ENCODE data around the gene DYNLT5. TPM values are rescaled to one million over a fixed set of nuclear protein-coding genes. Genes with fewer than 3 reads are reported as not detected.

Gene DYNLT5
- total and polyA plus RNA-seq, 5 donors, result 0.65 to 1.5 (median 1.1) TPM

DNA sequence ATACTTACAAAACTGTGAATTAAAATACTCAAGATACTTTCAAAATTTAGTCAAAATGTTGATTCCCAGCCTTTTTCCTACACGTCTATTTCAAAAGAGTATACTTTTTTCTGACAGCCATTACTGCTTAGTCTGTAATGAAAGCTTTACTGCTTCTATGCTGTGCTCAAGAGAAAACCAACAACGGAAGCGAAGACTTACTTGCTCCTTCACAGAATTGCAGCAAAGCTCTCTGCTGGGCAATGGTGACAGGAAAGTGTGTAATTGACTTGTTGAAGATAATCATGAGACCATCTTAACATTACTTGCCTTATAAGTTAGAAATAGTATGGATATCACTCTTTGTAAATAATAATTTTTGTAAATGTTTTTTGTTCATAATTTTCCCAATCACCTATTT, 1.7 kb upstream of the DYNLT5 start:
- intact Hi-C loops (cut with DNase I), result no loop called here
- no peak overlapping the region for H3K4me3 ChIP-seq (ENCODE audit: low read length)
- no peaks in the 10 kb centered on the region for H3K27me3 ChIP-seq (ENCODE audit: control insufficient read depth, insufficient read depth)
- ATAC-seq (no peak), DNase-seq (no peak)
- no peaks in the 10 kb centered on the region for H3K9me3 ChIP-seq (ENCODE audit: control insufficient read depth, low read length)
- WGBS, result 77% methylated on average over 3 of the region's 3 CpGs
- H3K27ac ChIP-seq (ENCODE audit: low read length), result no peak overlapping the region
- peaks cover 2% of the 10 kb centered on the region for H3K4me1 ChIP-seq (ENCODE audit: control insufficient read depth, insufficient read depth, low read length)

DNA sequence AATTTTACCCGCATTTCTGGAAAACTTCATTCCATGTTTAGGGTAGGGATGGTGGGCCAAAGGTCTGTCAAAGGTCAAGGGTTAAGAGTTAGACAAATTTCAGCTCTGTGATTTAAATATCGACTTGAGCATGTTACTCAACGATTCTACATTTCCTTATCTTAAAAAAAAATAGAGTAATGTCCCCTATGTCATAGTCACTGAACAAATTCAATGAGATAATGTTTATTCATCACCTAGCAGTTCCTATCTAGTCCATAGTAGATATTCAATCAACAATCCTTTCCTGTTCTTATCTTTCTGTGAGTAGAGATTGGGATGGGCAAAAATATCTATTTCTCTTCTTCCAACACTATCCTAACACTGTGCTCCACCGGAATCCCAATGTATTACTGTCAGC, 1.1 kb upstream of the DYNLT5 start:
- intact Hi-C loops (cut with DNase I), result no loop called here
- ATAC-seq, result no peak
- H3K4me3 ChIP-seq (ENCODE audit: low read length), result no peak overlapping the region

DNA sequence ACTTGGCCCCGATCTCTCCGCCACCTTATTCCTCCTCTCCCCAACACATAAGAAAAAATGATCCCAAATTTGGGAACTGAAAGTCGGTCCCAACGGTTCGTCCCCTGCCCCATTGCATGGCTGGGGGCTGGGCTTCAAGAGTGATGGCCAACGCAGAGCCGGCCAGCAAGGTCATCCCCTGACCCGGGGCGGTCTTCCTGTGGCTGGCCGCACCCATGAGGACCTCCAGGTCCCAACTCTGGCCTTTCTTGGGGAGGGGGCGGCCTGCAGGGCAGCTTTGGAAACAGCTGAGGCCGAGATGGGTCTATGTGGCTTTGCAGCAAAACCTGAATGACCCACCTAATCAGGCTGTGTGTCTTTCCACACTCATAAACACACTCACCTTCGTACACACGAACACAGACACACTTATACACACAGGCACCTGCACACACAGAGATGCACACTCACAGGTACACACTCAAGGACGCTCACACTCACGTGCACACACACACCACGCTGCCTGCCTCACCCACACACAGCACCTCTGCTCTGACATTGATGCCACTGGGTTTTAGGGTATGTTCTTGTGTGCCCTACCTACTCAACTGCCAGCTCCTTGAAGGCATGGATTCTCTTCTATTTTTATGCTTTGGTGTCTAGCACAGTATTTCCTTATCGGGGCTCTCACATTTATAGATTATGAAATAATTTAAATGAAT, 562 bp downstream of the DYNLT5 start:
- DNase-seq (peak in 2 of 3 donors; percentile 22 to 52), ATAC-seq (peak; percentile 52 to 58)
- H3K27me3 ChIP-seq (ENCODE audit: control insufficient read depth, insufficient read depth), result no peaks in the 10 kb centered on the region
- 43% methylated on average over 18 of the region's 18 CpGs for WGBS
- peak overlapping the region; percentile 53 for H3K4me3 ChIP-seq (ENCODE audit: low read length)
- peak overlapping the region; percentile 16 for H3K27ac ChIP-seq (ENCODE audit: low read length)
- peaks cover 2% of the 10 kb centered on the region for H3K4me1 ChIP-seq (ENCODE audit: control insufficient read depth, insufficient read depth, low read length)
- intact Hi-C loops (cut with DNase I), result no loop called here
- H3K9me3 ChIP-seq (ENCODE audit: control insufficient read depth, low read length), result no peaks in the 10 kb centered on the region

More for the DNA sequence above, 1.1 kb upstream of the DYNLT5 start:
- no peak for DNase-seq
- WGBS, result 77% methylated on average over 4 of the region's 4 CpGs
- no peaks in the 10 kb centered on the region for H3K9me3 ChIP-seq (ENCODE audit: control insufficient read depth, low read length)
- H3K27ac ChIP-seq (ENCODE audit: low read length), result no peak overlapping the region
- H3K4me1 ChIP-seq (ENCODE audit: control insufficient read depth, insufficient read depth, low read length), result peaks cover 2% of the 10 kb centered on the region
- H3K27me3 ChIP-seq (ENCODE audit: control insufficient read depth, insufficient read depth), result no peaks in the 10 kb centered on the region

DNA sequence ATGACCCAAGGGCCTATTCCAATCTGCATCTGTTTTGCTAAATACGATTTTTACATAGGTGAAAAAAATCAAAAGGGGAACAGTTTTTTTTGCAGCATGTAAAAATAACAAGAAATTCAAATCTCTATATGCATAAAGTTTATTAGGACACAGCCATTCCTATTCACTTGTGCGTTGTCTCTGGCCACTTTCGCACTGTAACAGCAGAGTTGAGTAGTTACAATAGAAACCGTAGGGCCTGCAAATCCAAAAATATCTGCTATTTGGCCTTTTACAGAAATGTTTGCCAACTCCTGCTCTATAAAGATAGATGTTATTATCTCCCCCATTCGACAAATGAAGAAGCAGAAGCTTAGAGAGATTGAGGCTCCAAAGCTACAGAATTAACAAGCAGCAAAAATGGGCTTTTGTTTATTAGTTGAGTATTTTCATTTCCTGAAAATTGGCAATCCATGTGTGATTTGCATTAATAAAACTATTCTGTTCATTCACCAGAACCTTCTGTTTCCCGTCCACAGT, 5.5 kb downstream of the DYNLT5 start:
- no peak overlapping the region for H3K4me3 ChIP-seq (ENCODE audit: low read length)
- H3K27me3 ChIP-seq (ENCODE audit: control insufficient read depth, insufficient read depth), result no peaks in the 10 kb centered on the region
- peaks cover 4% of the 10 kb centered on the region for H3K4me1 ChIP-seq (ENCODE audit: control insufficient read depth, insufficient read depth, low read length)
- WGBS, result 40% methylated on average over 6 of the region's 6 CpGs
- no peaks in the 10 kb centered on the region for H3K9me3 ChIP-seq (ENCODE audit: control insufficient read depth, low read length)
- intact Hi-C loops (cut with DNase I), result no loop called here
- DNase-seq (no peak), ATAC-seq (no peak)
- no peak overlapping the region for H3K27ac ChIP-seq (ENCODE audit: low read length)

DNA sequence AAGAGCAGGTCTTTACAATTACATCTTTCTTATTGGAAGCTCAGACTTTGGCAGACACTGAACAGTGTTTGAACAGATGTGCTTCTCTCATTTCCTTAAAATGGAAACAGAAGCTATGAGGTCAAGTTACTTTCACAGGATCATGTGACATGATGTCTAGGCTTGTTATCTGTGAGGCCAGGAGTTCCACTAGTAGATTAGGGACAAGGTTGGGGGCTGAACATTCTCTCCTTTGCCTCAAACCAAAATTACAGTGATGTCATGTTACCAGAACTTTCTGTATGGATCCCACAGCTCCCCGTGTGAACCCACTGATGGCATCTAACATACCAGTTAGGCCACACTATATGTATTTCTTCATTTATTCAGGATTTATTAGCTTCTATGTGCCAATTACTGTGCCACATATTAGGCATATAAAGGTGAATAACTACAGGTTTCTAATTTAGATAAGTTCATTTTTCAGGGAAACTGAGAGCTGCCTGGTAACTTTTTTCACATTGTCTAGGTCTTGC, 6.0 kb downstream of the DYNLT5 start:
- Histone ChIP-seq H3K4me3 (ENCODE audit: low read length) (no peak overlapping the region), H3K27me3 (ENCODE audit: control insufficient read depth, insufficient read depth) (no peaks in the 10 kb centered on the region), H3K4me1 (ENCODE audit: control insufficient read depth, insufficient read depth, low read length) (peaks cover 2% of the 10 kb centered on the region), H3K27ac (ENCODE audit: low read length) (no peak overlapping the region), H3K9me3 (ENCODE audit: control insufficient read depth, low read length) (no peaks in the 10 kb centered on the region)
- ATAC-seq (no peak), DNase-seq (no peak)
- intact Hi-C loops (cut with DNase I), result no loop called here
- WGBS, result 62% methylated on average over 1 of the region's 1 CpG

DNA sequence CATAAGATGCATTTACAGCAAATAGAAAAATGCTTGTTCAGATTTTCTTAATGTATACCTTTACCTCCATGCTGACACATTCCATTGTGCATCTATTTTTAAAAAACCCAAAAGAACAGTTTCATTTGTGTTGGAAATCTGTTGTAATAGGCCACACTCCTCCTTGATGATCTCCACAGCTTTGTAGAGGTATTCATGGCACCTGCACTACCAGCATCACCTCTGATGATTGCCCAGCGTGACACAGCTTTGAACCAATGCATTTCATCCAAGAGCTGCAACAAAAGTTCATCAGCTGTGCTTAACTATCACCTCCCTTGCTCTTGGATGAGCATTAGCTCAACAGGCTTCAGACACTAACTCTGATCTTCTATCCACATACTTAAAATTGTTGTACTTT, 8.2 kb downstream of the DYNLT5 start:
- 98% methylated on average over 1 of the region's 1 CpG for WGBS
- Histone ChIP-seq H3K27me3 (ENCODE audit: control insufficient read depth, insufficient read depth) (no peaks in the 10 kb centered on the region), H3K4me3 (ENCODE audit: low read length) (no peak overlapping the region), H3K9me3 (ENCODE audit: control insufficient read depth, low read length) (no peaks in the 10 kb centered on the region), H3K27ac (ENCODE audit: low read length) (no peak overlapping the region), H3K4me1 (ENCODE audit: control insufficient read depth, insufficient read depth, low read length) (peaks cover 2% of the 10 kb centered on the region)
- intact Hi-C loops (cut with DNase I), result loop anchor here in 3 of 4 donors (10.0 kb wide), 2 partner anchors 384 to 394 kb away; no protein-coding TSS in a partner anchor
- ATAC-seq (no peak), DNase-seq (no peak)

DNA sequence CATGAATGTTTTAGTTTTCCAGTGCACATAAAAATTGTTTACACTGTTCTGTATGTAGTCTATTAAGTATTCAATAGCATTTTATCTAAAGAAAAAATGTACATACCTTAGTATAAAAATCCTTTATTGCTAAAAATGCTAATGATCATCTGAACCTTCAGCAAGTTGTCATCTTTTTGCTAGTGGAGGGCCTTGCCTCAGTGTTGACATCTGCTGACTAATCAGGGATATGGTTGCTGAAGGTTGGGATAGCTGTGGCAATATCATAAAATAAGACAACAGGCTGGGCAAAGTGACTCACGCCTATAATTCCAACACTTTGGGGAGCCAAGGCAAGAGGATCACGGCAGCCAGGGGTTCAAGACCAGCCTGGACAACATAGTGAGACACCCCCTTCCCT, 9.0 kb downstream of the DYNLT5 start:
- ATAC-seq, result no peak
- intact Hi-C loops (cut with DNase I), result loop anchor here in 3 of 4 donors (10.0 kb wide), 2 partner anchors 384 to 394 kb away; no protein-coding TSS in a partner anchor
- no peak for DNase-seq
- 87% methylated on average over 2 of the region's 2 CpGs for WGBS
- H3K4me3 ChIP-seq (ENCODE audit: low read length), result no peak overlapping the region
- H3K27me3 ChIP-seq (ENCODE audit: control insufficient read depth, insufficient read depth), result no peaks in the 10 kb centered on the region
- no peaks in the 10 kb centered on the region for H3K9me3 ChIP-seq (ENCODE audit: control insufficient read depth, low read length)
- no peak overlapping the region for H3K27ac ChIP-seq (ENCODE audit: low read length)
- peaks cover 2% of the 10 kb centered on the region for H3K4me1 ChIP-seq (ENCODE audit: control insufficient read depth, insufficient read depth, low read length)

DNA sequence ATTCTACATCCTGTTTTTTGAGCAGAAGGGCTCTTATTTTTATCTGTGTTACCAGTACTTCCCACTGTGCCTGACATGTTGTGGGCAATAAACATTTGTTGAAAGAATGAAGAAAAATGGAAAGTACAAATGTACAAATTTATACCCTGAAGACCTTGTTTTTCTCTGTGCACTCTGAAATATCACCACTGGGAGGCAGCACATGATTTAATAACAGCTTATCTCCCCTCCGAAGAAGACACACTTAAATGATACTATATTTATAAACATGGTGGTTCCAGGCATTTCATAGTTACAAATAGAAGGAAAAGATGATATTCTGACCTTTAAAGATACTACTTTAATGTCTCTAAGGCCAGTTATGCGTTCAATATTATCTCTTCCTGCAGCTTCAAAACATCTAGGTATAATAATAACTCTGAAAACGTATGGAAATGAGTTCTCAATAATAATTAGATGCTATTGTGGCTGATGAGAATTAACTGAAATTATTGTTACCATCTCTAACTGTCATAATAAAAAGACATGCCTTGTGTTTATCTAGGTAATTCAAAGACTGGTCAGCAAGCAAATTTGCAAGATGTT, 12.8 kb downstream of the DYNLT5 start:
- peak in 1 of 2 donors; percentile 42 for ATAC-seq

DNA sequence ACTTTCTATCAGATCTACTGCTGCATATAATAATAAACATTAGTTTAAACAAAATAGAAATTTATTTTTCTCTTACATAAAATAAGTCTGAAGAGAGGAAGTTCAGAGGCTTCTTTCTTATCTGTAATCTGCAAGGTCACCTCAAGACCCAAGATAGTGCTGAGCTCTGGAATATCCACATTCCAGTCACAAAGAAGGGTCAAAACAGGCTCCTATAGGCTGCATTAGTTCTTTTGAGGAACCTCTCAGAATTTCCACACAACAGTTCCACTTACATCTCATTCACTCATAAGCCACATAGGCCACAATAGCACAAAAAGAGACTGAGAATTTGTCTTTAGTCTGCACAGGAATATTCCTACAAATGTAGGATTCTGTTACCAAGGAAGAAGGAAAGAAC, 15.4 kb downstream of the DYNLT5 start:
- Histone ChIP-seq H3K27ac (ENCODE audit: low read length) (no peak overlapping the region), H3K4me1 (ENCODE audit: control insufficient read depth, insufficient read depth, low read length) (no peaks in the 10 kb centered on the region), H3K27me3 (ENCODE audit: control insufficient read depth, insufficient read depth) (no peaks in the 10 kb centered on the region), H3K9me3 (ENCODE audit: control insufficient read depth, low read length) (no peaks in the 10 kb centered on the region), H3K4me3 (ENCODE audit: low read length) (no peak overlapping the region)
- intact Hi-C loops (cut with DNase I), result loop anchor here in 3 of 4 donors (10.0 kb wide), 2 partner anchors 377 to 387 kb away; no protein-coding TSS in a partner anchor
- ATAC-seq, result no peak
- no peak for DNase-seq

More for the DNA sequence above, 12.8 kb downstream of the DYNLT5 start:
- H3K4me1 ChIP-seq (ENCODE audit: control insufficient read depth, insufficient read depth, low read length), result no peaks in the 10 kb centered on the region
- H3K27me3 ChIP-seq (ENCODE audit: control insufficient read depth, insufficient read depth), result no peaks in the 10 kb centered on the region
- 17% methylated on average over 3 of the region's 3 CpGs for WGBS
- no peaks in the 10 kb centered on the region for H3K9me3 ChIP-seq (ENCODE audit: control insufficient read depth, low read length)
- DNase-seq, result no peak
- H3K4me3 ChIP-seq (ENCODE audit: low read length), result no peak overlapping the region
- H3K27ac ChIP-seq (ENCODE audit: low read length), result no peak overlapping the region
- intact Hi-C loops (cut with DNase I), result loop anchor here in 3 of 4 donors (10.0 kb wide), 2 partner anchors 380 to 390 kb away; no protein-coding TSS in a partner anchor

DNA sequence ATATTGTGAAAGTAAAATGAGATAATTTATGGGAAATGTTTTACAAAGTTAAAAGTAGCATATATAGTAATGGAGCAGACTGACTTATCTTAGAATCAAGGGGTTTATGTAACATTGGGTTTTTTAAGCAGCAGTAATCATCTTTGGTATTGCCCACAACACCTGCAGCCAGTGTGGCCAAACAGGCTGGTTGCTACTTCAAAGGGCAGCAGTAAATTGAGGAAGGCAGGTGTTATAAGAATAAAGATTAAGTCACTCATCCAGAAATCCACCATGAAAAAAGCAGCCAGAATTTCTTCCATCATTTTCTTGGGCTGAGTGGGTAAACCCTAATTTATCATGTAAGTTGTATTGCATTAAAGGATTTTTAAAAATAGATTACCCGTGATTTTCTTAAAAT, 16.7 kb downstream of the DYNLT5 start:
- ATAC-seq (no peak), DNase-seq (no peak)
- intact Hi-C loops (cut with DNase I), result loop anchor here in 3 of 4 donors (10.0 kb wide), 2 partner anchors 376 to 386 kb away; no protein-coding TSS in a partner anchor
- WGBS, result 91% methylated on average over 1 of the region's 1 CpG
- no peaks in the 10 kb centered on the region for H3K27me3 ChIP-seq (ENCODE audit: control insufficient read depth, insufficient read depth)
- H3K9me3 ChIP-seq (ENCODE audit: control insufficient read depth, low read length), result no peaks in the 10 kb centered on the region
- no peak overlapping the region for H3K4me3 ChIP-seq (ENCODE audit: low read length)
- H3K27ac ChIP-seq (ENCODE audit: low read length), result no peak overlapping the region
- no peaks in the 10 kb centered on the region for H3K4me1 ChIP-seq (ENCODE audit: control insufficient read depth, insufficient read depth, low read length)

Data from right cardiac atrium (tissue), 5 donors.